NT2/D1 (cell line): ENCODE data around the gene SLC35D2.
"Not testable (repeated sequence)": the region's sequence is repeated elsewhere in the genome, so short reads cannot be mapped to it uniquely, and the experiment has no call there.

Source experiments
- DNase-seq: peaks from one replicate; pipeline ENCODE4 v3.0.0-alpha.2; 2011; ENCODE audit warnings: low read depth, low spot score
- H3K27me3 ChIP-seq: 2 replicates; pipeline ENCODE4 v1.6.0; 2011; ENCODE audit warnings: mild to moderate bottlenecking; ENCODE audit not compliant: insufficient read length, insufficient read depth
- H3K36me3 ChIP-seq: 2 replicates; pipeline ENCODE4 v1.6.1; 2011; ENCODE audit warnings: mild to moderate bottlenecking, low read length, mixed read lengths; ENCODE audit not compliant: insufficient read depth, insufficient read length
- H3K4me1 ChIP-seq: 2 replicates; pipeline ENCODE4 v1.5.1; 2011; ENCODE audit not compliant: insufficient read depth, insufficient read length
- H3K4me3 ChIP-seq: 2 replicates; pipeline ENCODE4 v1.5.1; 2011; ENCODE audit warnings: low read depth; ENCODE audit not compliant: insufficient read length
- H3K9ac ChIP-seq: 2 replicates; pipeline ENCODE4 v1.6.0; 2011; ENCODE audit warnings: low read depth; ENCODE audit not compliant: insufficient read length
- H3K9me3 ChIP-seq: 2 replicates; pipeline ENCODE4 v1.5.1; 2011; ENCODE audit warnings: mild to moderate bottlenecking, low read length; ENCODE audit not compliant: insufficient read depth
- SUZ12 ChIP-seq: IDR thresholded peaks from 2 replicates; pipeline ENCODE4 v1.6.1; 2011; ENCODE audit not compliant: insufficient read length, insufficient read depth; ENCODE audit errors: extremely low read depth
- YY1 ChIP-seq: IDR thresholded peaks from 2 replicates; pipeline ENCODE4 v1.6.1; 2011; ENCODE audit not compliant: insufficient read length, insufficient read depth
- ZNF274 ChIP-seq: IDR thresholded peaks from 2 replicates; pipeline ENCODE4 v1.6.1; 2011; ENCODE audit warnings: mild to moderate bottlenecking, low read depth, low read length

Gene SLC35D2

GRCh38 chr9:96363175-96363967 is 20.1 kb downstream of the SLC35D2 start:
- no peaks in the 10 kb centered on the region for H3K27me3 ChIP-seq
- no peak overlapping the region for H3K9ac ChIP-seq
- DNase-seq, result no peak
- H3K4me1 ChIP-seq, result no peaks in the 10 kb centered on the region
- no peaks in the 10 kb centered on the region for H3K9me3 ChIP-seq
- no peak overlapping the region for H3K4me3 ChIP-seq
- TF ChIP-seq SUZ12, result no peak
- TF ChIP-seq ZNF274, result no peak
- no peak for TF ChIP-seq YY1
- H3K36me3 ChIP-seq, result peaks cover 26% of the 10 kb centered on the region

- peaks cover 26% of the 10 kb centered on the region for H3K36me3 ChIP-seq
Measured at GRCh38 chr9:96362119-96362518, 21.4 kb downstream of the SLC35D2 start.

GRCh38 chr9:96361668-96362067 is 21.8 kb downstream of the SLC35D2 start:
- Histone ChIP-seq H3K36me3 (peaks cover 27% of the 10 kb centered on the region), H3K9ac (no peak overlapping the region), H3K4me1 (no peaks in the 10 kb centered on the region), H3K4me3 (no peak overlapping the region), H3K9me3 (no peaks in the 10 kb centered on the region), H3K27me3 (no peaks in the 10 kb centered on the region)
- no peak for DNase-seq
- no peak for TF ChIP-seq ZNF274
- TF ChIP-seq SUZ12, result no peak
- no peak for TF ChIP-seq YY1

More at GRCh38 chr9:96362119-96362518, 21.4 kb downstream of the SLC35D2 start:
- not testable (repeated sequence) for H3K27me3 ChIP-seq, H3K4me1 ChIP-seq, DNase-seq, H3K9me3 ChIP-seq, H3K4me3 ChIP-seq, H3K9ac ChIP-seq

- no peaks in the 10 kb centered on the region for H3K9me3 ChIP-seq
- H3K4me3 ChIP-seq, result no peak overlapping the region
- peaks cover 30% of the 10 kb centered on the region for H3K36me3 ChIP-seq
- H3K9ac ChIP-seq, result no peak overlapping the region
- no peaks in the 10 kb centered on the region for H3K4me1 ChIP-seq
- no peaks in the 10 kb centered on the region for H3K27me3 ChIP-seq
- TF ChIP-seq YY1 (no peak), SUZ12 (no peak), ZNF274 (no peak)
- no peak for DNase-seq
Measured at GRCh38 chr9:96360976-96361375, 22.5 kb downstream of the SLC35D2 start.

GRCh38 chr9:96360523-96360922 is 23.0 kb downstream of the SLC35D2 start:
- not testable (repeated sequence) for DNase-seq, H3K4me1 ChIP-seq, H3K9ac ChIP-seq, H3K27me3 ChIP-seq, H3K9me3 ChIP-seq, H3K4me3 ChIP-seq
- H3K36me3 ChIP-seq, result peaks cover 30% of the 10 kb centered on the region

GRCh38 chr9:96350866-96351265 is 32.6 kb downstream of the SLC35D2 start:
- Histone ChIP-seq H3K4me1 (no peaks in the 10 kb centered on the region), H3K9me3 (peaks cover 7% of the 10 kb centered on the region; the same call in 1 of the 2 replicates), H3K27me3 (no peaks in the 10 kb centered on the region), H3K4me3 (no peak overlapping the region), H3K9ac (no peak overlapping the region), H3K36me3 (peaks cover 7% of the 10 kb centered on the region)
- TF ChIP-seq ZNF274, result no peak
- no peak for TF ChIP-seq YY1
- no peak for TF ChIP-seq SUZ12
- DNase-seq, result no peak

GRCh38 chr9:96348261-96348660 is 35.2 kb downstream of the SLC35D2 start:
- TF ChIP-seq ZNF274 (no peak), SUZ12 (no peak), YY1 (no peak)
- peaks cover 6% of the 10 kb centered on the region for H3K36me3 ChIP-seq
- H3K4me3 ChIP-seq, result no peak overlapping the region
- peaks cover 7% of the 10 kb centered on the region; the same call in 1 of the 2 replicates for H3K9me3 ChIP-seq
- no peak overlapping the region for H3K9ac ChIP-seq
- H3K27me3 ChIP-seq, result no peaks in the 10 kb centered on the region
- DNase-seq, result no peak
- H3K4me1 ChIP-seq, result no peaks in the 10 kb centered on the region
